ENCODE data around the gene PSMD3. TPM values are rescaled to one million over a fixed set of nuclear protein-coding genes. Genes with fewer than 3 reads are reported as not detected.
A peak's percentile ranks its signal among the peaks of the same experiment; 100 is the strongest.

PSMD3 gene
- total and polyA plus RNA-seq, 9 of the 15 experiments (the other 6 are each of a cell fraction or from before 2014, with no cell fraction given) = 2.0 to 251 (median 135) TPM

DNA sequence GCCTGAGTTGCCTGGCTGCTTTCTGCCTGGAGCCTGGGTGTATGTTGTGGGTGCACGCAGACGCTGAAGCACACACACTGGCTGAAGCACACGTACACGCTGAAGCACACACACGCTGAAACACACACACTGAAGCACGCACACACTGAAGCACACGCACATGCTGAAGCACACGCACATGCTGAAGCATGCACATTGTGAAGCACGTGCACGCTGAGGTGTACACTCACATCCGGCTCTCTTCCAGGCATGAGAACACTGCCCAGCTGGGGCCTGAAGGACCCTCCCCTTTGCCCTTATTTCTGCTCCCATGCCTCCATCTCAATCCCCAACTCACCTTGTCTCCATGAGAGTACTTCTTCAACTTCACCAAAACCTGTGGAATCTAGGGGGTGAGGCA is 51.1 kb downstream of the PSMD3 start (continued):
- no peak for TF ChIP-seq YBX1 (IDR thresholded peaks at IDR 0.05)

DNA sequence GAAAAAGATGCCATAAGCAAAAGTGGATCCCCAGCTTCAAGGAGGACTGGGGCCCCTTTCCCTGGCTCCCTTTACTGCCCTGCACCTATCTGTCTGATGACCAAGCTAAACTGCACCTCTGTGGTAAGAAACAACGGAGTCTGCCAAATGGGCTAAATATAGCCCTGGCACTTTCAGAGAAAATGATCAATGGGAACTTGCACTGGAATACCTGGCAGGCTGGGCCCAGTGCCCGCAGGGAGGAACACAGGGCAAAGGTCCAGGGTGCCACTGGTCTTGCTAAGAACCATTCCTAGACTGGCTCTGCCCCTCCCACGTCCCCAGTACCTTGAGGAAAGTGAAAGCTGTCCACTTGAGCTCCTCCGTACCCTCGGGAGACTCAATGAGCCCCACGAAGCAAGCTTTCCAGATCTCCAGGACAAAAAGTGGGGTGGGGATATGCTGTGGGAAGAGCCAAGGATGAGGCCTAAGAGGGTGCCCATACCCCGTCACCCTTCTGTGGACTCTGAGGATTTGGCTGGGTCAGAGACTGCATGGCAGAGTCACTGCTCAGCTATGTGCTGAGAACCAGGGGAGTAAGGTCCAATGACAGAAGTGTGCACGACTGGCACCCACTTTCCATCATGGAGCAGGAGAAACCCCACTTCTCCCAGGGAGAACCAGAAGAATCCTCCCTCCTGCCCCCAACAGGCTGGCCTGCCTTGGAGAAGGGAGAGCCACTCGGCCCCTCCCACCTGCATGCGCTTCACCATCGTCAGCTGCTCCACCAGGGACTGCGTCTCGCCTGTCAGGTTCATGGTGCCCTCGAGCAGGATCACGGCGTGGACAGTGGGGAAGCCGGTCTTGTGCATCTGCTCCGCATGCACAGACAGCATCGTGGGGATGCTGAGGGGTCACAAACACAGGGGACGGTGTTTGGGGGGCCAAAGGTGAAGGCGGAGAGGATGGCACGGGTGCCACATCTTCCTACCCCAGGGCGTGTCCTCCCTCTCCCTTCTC is 52.0 kb downstream of the PSMD3 start:
- no peak for TF ChIP-seq ZNF316 (IDR thresholded peaks at IDR 0.05)
- peak; percentile 38; the same call in 1 of the 2 replicates for TF ChIP-seq RBFOX2 (IDR thresholded peaks at IDR 0.05; ENCODE audit: low read depth, low read length)
- DNase-seq (ENCODE audit: extremely low read depth in 1 of 4, low spot score in 3 of 4) (no peak), FAIRE-seq (no peak), ATAC-seq (no peak)
- ChIA-PET POLR2A (interaction anchor here (1.0 to 1.4 kb wide), 3 partner anchors 16 to 53 kb away, joined by 3 read pairs; no protein-coding TSS in a partner anchor), CTCF (ENCODE audit: low intra/inter-chr PET ratio) (no interaction called here)
- Histone ChIP-seq H3K9me3 (replicated peaks; ENCODE audit: control insufficient read depth, insufficient read depth, low read depth, low read length) (no peaks in the 10 kb centered on the region), H3K36me3 (ENCODE audit: control insufficient read depth, insufficient read depth, low read length) (peaks cover 78% of the 10 kb centered on the region), H3K4me3 (no peak overlapping the region), H3K9me1 (ENCODE audit: control insufficient read depth, insufficient read depth, low read length) (no peaks in the 10 kb centered on the region), H3K27ac (ENCODE audit: extremely low read depth, low read depth, low read length) (no peak overlapping the region), H3K27me3 (ENCODE audit: control insufficient read depth in 2 of 2, insufficient read depth in 2 of 2, low read length in 2 of 2) (no peaks in the 10 kb centered on the region), H4K20me1 (replicated peaks; ENCODE audit: control insufficient read depth, insufficient read depth, low read length) (no peaks in the 10 kb centered on the region), H3K4me2 (ENCODE audit: insufficient read depth, low read length) (no peak overlapping the region), H3K4me1 (replicated peaks in 1 of 2; ENCODE audit: control insufficient read depth in 2 of 2, insufficient read depth in 2 of 2, low read length in 2 of 2) (peaks cover 0 to 4% of the 10 kb centered on the region in 2 experiments; a peak in 1 of 5 replicates), H3K9ac (ENCODE audit: insufficient read depth in 1 of 2, low read depth in 2 of 2, low read length in 2 of 2) (no peak overlapping the region), H3K79me2 (ENCODE audit: control insufficient read depth, insufficient read depth, low read length) (no peaks in the 10 kb centered on the region), H2AFZ (ENCODE audit: low read depth, low read length) (no peak overlapping the region)
- BruUV-seq (replicated peaks) = no TSS peak
- in situ Hi-C loops (cut with MboI) (loop anchor here (5.0 kb wide), 1 partner anchor 50 kb away; no protein-coding TSS in a partner anchor), intact Hi-C loops (cut with micrococcal nuclease) (no loop called here)
- 90% methylated on average over 22 of the region's 23 CpGs for WGBS (ENCODE audit: insufficient coverage, low coverage, missing lambda C conversion rate)

Data from K562 (cell line).